HCT116 (cell line): ENCODE results near the gene TMEM174. TPM values are rescaled to one million over a fixed set of nuclear protein-coding genes. Genes with fewer than 3 reads are reported as not detected.

ENCODE experiments used
- ATAC-seq: fragments of 200-7000 bp; cut with Tn5 transposase; 2 replicates; pipeline ENCODE4 v1.9.1; 2020; ENCODE audit warnings: mild to moderate bottlenecking, moderate library complexity
- BruUV-seq: library from RNA; stranded (reverse); fragments of 400-500 nt; replicated peaks from 2 replicates; lab custom pipeline; 2021; lab: Mats Ljungman, UMichigan
- CTCF ChIA-PET: fragments of 300-600 bp; sonication (Branson Sonifier 250); formaldehyde crosslinking; loops from one replicate; lab custom pipeline; 2021; ENCODE audit warnings: antibody characterized with exemption; lab: Charles Lee
- POLR2A ChIA-PET: fragments of 300-600, 350-600 bp; sonication (Branson Sonifier 250); formaldehyde crosslinking; loops from one replicate; lab custom pipeline; 2021; ENCODE audit warnings: antibody characterized with exemption; lab: Charles Lee
- RAD21 ChIA-PET, 2 experiments: fragments of 300-600 bp; sonication (Branson Sonifier 250); formaldehyde crosslinking; loops; one replicate each; lab custom pipeline; 2023; ENCODE audit warnings: low total read pairs in 2 of 2; ENCODE audit not compliant: uncharacterized antibody in 2 of 2, unreplicated experiment in 2 of 2, low non-redundant PET in 1 of 2; lab: Charles Lee
- DNase-seq: peaks from one replicate; pipeline ENCODE4 v3.0.0-alpha.2; 2010; ENCODE audit warnings: low read depth, low spot score
- H2AFZ ChIP-seq: fragments of 200-600 bp; shearing (Covaris generic), sonication (generic); 2 replicates; pipeline ENCODE4 v1.6.1; 2017; ENCODE audit warnings: low read depth, mixed run types, mixed read lengths, antibody characterized with exemption, low read length; ENCODE audit not compliant: poor library complexity, severe bottlenecking
- H3K27ac ChIP-seq: 2 replicates; pipeline ENCODE4 v1.5.1; 2012; ENCODE audit warnings: low read depth, low read length
- H3K27me3 ChIP-seq: fragments of 200-600 bp; sonication (generic); 2 replicates; pipeline ENCODE4 v1.6.1; 2016; ENCODE audit warnings: mixed run types, low read length, mixed read lengths; ENCODE audit not compliant: insufficient read depth
- H3K36me3 ChIP-seq, 2 experiments: fragments of 200-500 bp in 1 of 2; fragments of 200-600 bp in 1 of 2; sonication (Bioruptor generic) in 1 of 2; sonication (generic) in 1 of 2; 2 replicates each; pipeline versions ENCODE4 v1.5.1 to v1.6.1; 2014 to 2016; ENCODE audit warnings: low read length in 2 of 2, inconsistent platforms in 1 of 2, mixed read lengths in 1 of 2, mixed run types in 1 of 2; ENCODE audit not compliant: insufficient read depth in 2 of 2, control insufficient read depth in 1 of 2
- H3K4me1 ChIP-seq, 2 experiments: fragments of 200-600 bp in 1 of 2; sonication (generic) in 1 of 2; 2 replicates each; pipeline versions ENCODE4 v1.5.1 to v1.6.1; 2012 to 2017; ENCODE audit warnings: low read length in 2 of 2, inconsistent platforms in 1 of 2, mild to moderate bottlenecking in 1 of 2, mixed read lengths in 1 of 2, mixed run types in 1 of 2, moderate library complexity in 1 of 2; ENCODE audit not compliant: insufficient read depth in 2 of 2, control insufficient read depth in 1 of 2
- H3K4me2 ChIP-seq: fragments of 200-600 bp; sonication (generic); 2 replicates; pipeline ENCODE4 v1.6.1; 2017; ENCODE audit warnings: mixed run types, low read length, mixed read lengths
- H3K4me3 ChIP-seq, 2 experiments: fragments of 200-600 bp in 1 of 2; sonication (generic) in 1 of 2; replicated peaks in 1 of 2; 2 replicates each; pipeline ENCODE4 v1.5.1; 2011 to 2016; ENCODE audit warnings: low read length in 2 of 2, control low read depth in 1 of 2, low read depth in 1 of 2, mild to moderate bottlenecking in 1 of 2, mixed read lengths in 1 of 2, mixed run types in 1 of 2
- H3K79me2 ChIP-seq: fragments of 200-600 bp; sonication (generic); 2 replicates; pipeline ENCODE4 v1.6.1; 2017; ENCODE audit warnings: mild to moderate bottlenecking, mixed run types, low read length, moderate library complexity, mixed read lengths; ENCODE audit not compliant: insufficient read depth
- H3K9ac ChIP-seq: fragments of 200-600 bp; sonication (generic); 2 replicates; pipeline ENCODE4 v1.6.1; 2016; ENCODE audit warnings: low read length, mixed read lengths
- H3K9me2 ChIP-seq: fragments of 200-600 bp; sonication (generic), shearing (Covaris generic); 2 replicates; pipeline ENCODE4 v1.6.1; 2017; ENCODE audit warnings: mixed run types, mild to moderate bottlenecking, moderate library complexity; ENCODE audit not compliant: insufficient read depth
- H3K9me3 ChIP-seq, 2 experiments: fragments of 200-500 bp in 1 of 2; fragments of 200-600 bp in 1 of 2; sonication (Bioruptor generic) in 1 of 2; sonication (generic) in 1 of 2; 2 replicates each; pipeline ENCODE4 v1.6.1; 2014 to 2017; ENCODE audit warnings: low read length in 2 of 2, mixed read lengths in 2 of 2, inconsistent platforms in 1 of 2, low read depth in 1 of 2, mild to moderate bottlenecking in 1 of 2, mixed run types in 1 of 2, moderate library complexity in 1 of 2; ENCODE audit not compliant: control insufficient read depth in 1 of 2, insufficient read depth in 1 of 2
- H4K20me1 ChIP-seq: fragments of 200-600 bp; sonication (generic), shearing (Covaris generic); 2 replicates; pipeline ENCODE4 v1.6.1; 2017; ENCODE audit warnings: mixed run types, mild to moderate bottlenecking, moderate library complexity; ENCODE audit not compliant: insufficient read depth
- CEBPB ChIP-seq: IDR thresholded peaks from 2 replicates; pipeline ENCODE4 v1.6.1; 2012; ENCODE audit warnings: low read depth
- CTCF ChIP-seq, 3 experiments: fragments of 200-600 bp in 1 of 3; sonication (generic) in 1 of 3; IDR thresholded peaks in 2 of 3; conservative IDR thresholded peaks in 1 of 3; 2 replicates each; pipeline ENCODE4 v1.5.1; 2012 to 2017; ENCODE audit warnings: low read depth in 2 of 3, low read length in 2 of 3, antibody characterized with exemption in 1 of 3, borderline replicate concordance in 1 of 3, control low read depth in 1 of 3, mild to moderate bottlenecking in 1 of 3, mixed read lengths in 1 of 3, mixed run types in 1 of 3, moderate library complexity in 1 of 3; ENCODE audit not compliant: insufficient read depth in 1 of 3
- EGR1 ChIP-seq: IDR thresholded peaks from 2 replicates; pipeline ENCODE4 v1.6.1; 2012; ENCODE audit warnings: low read depth
- EZH2 ChIP-seq: fragments of 200-600 bp; sonication (generic); IDR thresholded peaks from 2 replicates; pipeline ENCODE4 v1.6.1; 2017; ENCODE audit warnings: antibody characterized with exemption, mixed run types
- FOSL1 ChIP-seq: IDR thresholded peaks from 2 replicates; pipeline ENCODE4 v1.6.1; 2012; ENCODE audit warnings: low read depth
- MAX ChIP-seq: IDR thresholded peaks from 2 replicates; pipeline ENCODE4 v1.6.1; 2012
- POLR2A ChIP-seq: IDR thresholded peaks from 2 replicates; pipeline ENCODE4 v1.7.0; 2011; ENCODE audit warnings: borderline replicate concordance; ENCODE audit not compliant: insufficient read depth, insufficient read length; ENCODE audit errors: extremely low read depth
- POLR2AphosphoS5 ChIP-seq: IDR thresholded peaks from 2 replicates; pipeline ENCODE4 v1.6.1; 2011; ENCODE audit warnings: mild to moderate bottlenecking, low read depth, low read length, moderate library complexity
- RAD21 ChIP-seq: IDR thresholded peaks from 2 replicates; pipeline ENCODE4 v1.6.1; 2012; ENCODE audit warnings: low read depth, mild to moderate bottlenecking
- REST ChIP-seq: IDR thresholded peaks from 2 replicates; pipeline ENCODE4 v1.6.1; 2012; ENCODE audit warnings: low read depth
- SP1 ChIP-seq: IDR thresholded peaks from 2 replicates; pipeline ENCODE4 v1.6.1; 2012; ENCODE audit warnings: low read depth
- SRF ChIP-seq: IDR thresholded peaks from 2 replicates; pipeline ENCODE4 v1.6.1; 2012; ENCODE audit warnings: low read depth
- TCF7L2 ChIP-seq: IDR thresholded peaks from 2 replicates; pipeline ENCODE4 v1.7.0; 2011; ENCODE audit warnings: borderline replicate concordance, inconsistent platforms; ENCODE audit not compliant: insufficient read depth, insufficient read length; ENCODE audit errors: extremely low read depth
- ZBTB33 ChIP-seq: IDR thresholded peaks from 2 replicates; pipeline ENCODE4 v1.6.1; 2011; ENCODE audit warnings: mild to moderate bottlenecking, low read length, moderate library complexity; ENCODE audit not compliant: insufficient replicate concordance; ENCODE audit errors: extremely low read depth
- ZNF274 ChIP-seq: fragments of 200-500 bp; sonication (Bioruptor generic); IDR thresholded peaks from 2 replicates; pipeline ENCODE4 v1.6.1; 2014; ENCODE audit warnings: mild to moderate bottlenecking, low read depth, low read length, inconsistent platforms
- intact Hi-C: fragments of 100-400 bp; cut with micrococcal nuclease; formaldehyde crosslinking; loops from 2 replicates; pipeline ENCODE4 v1.10.0; 2022
- total RNA-seq: library from RNA; stranded (reverse); gene quantifications from one replicate; pipeline ENCODE4 v1.2.1, GENCODE V29; 2021; ENCODE audit not compliant: unreplicated experiment

Gene TMEM174
- total RNA-seq, 1 experiment from 2014 or later, result not detected

GRCh38 chr5:73198833-73199592, 26.0 kb downstream of the TMEM174 start:
- no TSS peak for BruUV-seq
- Histone ChIP-seq H3K4me1 (peaks cover 0 to 13% of the 10 kb centered on the region in 2 experiments; a peak in 3 of 4 replicates), H3K27me3 (no peaks in the 10 kb centered on the region), H3K4me3 (no peak overlapping the region), H2AFZ (no peak overlapping the region), H3K9ac (no peak overlapping the region), H3K4me2 (no peak overlapping the region), H3K9me3 (no peaks in the 10 kb centered on the region), H3K9me2 (no peaks in the 10 kb centered on the region), H3K27ac (no peak overlapping the region), H3K79me2 (no peaks in the 10 kb centered on the region), H4K20me1 (no peaks in the 10 kb centered on the region), H3K36me3 (no peaks in the 10 kb centered on the region)
- no peak for TF ChIP-seq RAD21
- no peak for TF ChIP-seq POLR2AphosphoS5
- no peak for TF ChIP-seq EZH2
- no peak for TF ChIP-seq ZBTB33
- TF ChIP-seq EGR1, result no peak
- no peak for TF ChIP-seq REST
- TF ChIP-seq MAX, result no peak
- TF ChIP-seq SRF, result no peak
- no peak for TF ChIP-seq TCF7L2
- no peak for TF ChIP-seq CEBPB
- TF ChIP-seq SP1, result no peak
- TF ChIP-seq FOSL1, result no peak
- no peak for TF ChIP-seq ZNF274
- no peak for TF ChIP-seq POLR2A
- TF ChIP-seq CTCF (IDR thresholded peaks at IDR 0.05 in 2 of 3, conservative IDR thresholded peaks at IDR 0.05 in 1 of 3; ENCODE audit: borderline replicate concordance in 1 of 3, insufficient read depth in 1 of 3, low read depth in 2 of 3, low read length in 2 of 3), result no peak
- RAD21 ChIA-PET, result no interaction called here
- no peak for ATAC-seq
- CTCF ChIA-PET, result no interaction called here
- intact Hi-C loops, result no loop called here
- POLR2A ChIA-PET, result no interaction called here
- no peak for DNase-seq
